Measurements from ENCODE around the gene ATP6V1G1. TPM values are rescaled to one million over a fixed set of nuclear protein-coding genes. Genes with fewer than 3 reads are reported as not detected.
A peak's percentile ranks its signal among the peaks of the same experiment; 100 is the strongest.

The ATP6V1G1 gene
- total RNA-seq, 1 experiment from 2014 or later, result 119 TPM

- H3K4me1 ChIP-seq (ENCODE audit: insufficient read depth, low read length), result peaks cover 4% of the 10 kb centered on the region; the same call in 1 of the 2 replicates
- H2AFZ ChIP-seq (ENCODE audit: low read length), result no peak overlapping the region
- no peak overlapping the region for H3K23ac ChIP-seq (ENCODE audit: insufficient read length, low read depth, low read length)
- no peaks in the 10 kb centered on the region for H3K27me3 ChIP-seq (ENCODE audit: insufficient read depth, low read length)
- H2BK15ac ChIP-seq (ENCODE audit: low read depth, low read length), result no peak overlapping the region
- no peak overlapping the region for H3K4ac ChIP-seq (ENCODE audit: low read depth, low read length)
- Mint-ChIP-seq H3K9me3 (peaks cover 0 to 4% of the 10 kb centered on the region in 2 experiments; a peak in 1 of 5 replicates), H3K4me1 (peaks cover 12 to 14% of the 10 kb centered on the region in 2 experiments), H3K27me3 (ENCODE audit: low read depth) (peaks cover 17% of the 10 kb centered on the region), H3K36me3 (ENCODE audit: insufficient read depth in 1 of 3, low read depth in 3 of 3) (peaks cover 0 to 4% (median 3%) of the 10 kb centered on the region in 3 experiments; a peak in 2 of 7 replicates), H3K27ac (no peak overlapping the region), H3K4me3 (peak overlapping the region in 1 of 2 experiments; percentile 11; a peak in 1 of 5 replicates)
- H4K8ac ChIP-seq (replicated peaks; ENCODE audit: insufficient read length, low read depth, low read length), result no peak overlapping the region
- no peaks in the 10 kb centered on the region for H3K79me1 ChIP-seq (ENCODE audit: insufficient read depth, low read depth, low read length, poor library complexity, severe bottlenecking)
- H2AK5ac ChIP-seq (ENCODE audit: insufficient read length, low read length), result no peak overlapping the region
- no peak overlapping the region for H3K9ac ChIP-seq (ENCODE audit: extremely low read depth, insufficient read length, low read length)
- H3K27ac ChIP-seq (ENCODE audit: insufficient read length, low read depth, low read length), result no peak overlapping the region
- DNase-seq, result no peak
- H4K91ac ChIP-seq (ENCODE audit: insufficient read length, low read depth, low read length), result no peak overlapping the region
- no peak overlapping the region for H2BK120ac ChIP-seq (ENCODE audit: low read depth, low read length, poor library complexity, severe bottlenecking)
- H4K5ac ChIP-seq (ENCODE audit: insufficient read length, low read depth, low read length), result no peak overlapping the region
- H3K56ac ChIP-seq (ENCODE audit: insufficient read length, low read depth, low read length), result no peak overlapping the region
- no peaks in the 10 kb centered on the region for H3K9me3 ChIP-seq (ENCODE audit: control insufficient read depth, low read depth, low read length)
- H2BK20ac ChIP-seq (ENCODE audit: low read depth, low read length, poor library complexity, severe bottlenecking), result no peak overlapping the region
- H3T11ph ChIP-seq (ENCODE audit: low read length), result no peak overlapping the region
- no peaks in the 10 kb centered on the region for H3K79me2 ChIP-seq (ENCODE audit: insufficient read depth, low read length)
- no peak overlapping the region for H3K18ac ChIP-seq (ENCODE audit: insufficient read length, low read depth, low read length)
- H2BK5ac ChIP-seq (ENCODE audit: insufficient read length, low read length), result no peak overlapping the region
- H2BK12ac ChIP-seq (ENCODE audit: insufficient read length, low read depth, low read length), result no peak overlapping the region
- 100% methylated on average over 1 of the region's 6 CpGs for whole genome bisulfite sequencing (ENCODE audit: extremely low coverage, insufficient read length, low lambda C conversion rate)
- H3K23me2 ChIP-seq (ENCODE audit: insufficient read length, low read depth, low read length, poor library complexity, severe bottlenecking), result peaks cover 10% of the 10 kb centered on the region
- TF ChIP-seq, protein P1, sequence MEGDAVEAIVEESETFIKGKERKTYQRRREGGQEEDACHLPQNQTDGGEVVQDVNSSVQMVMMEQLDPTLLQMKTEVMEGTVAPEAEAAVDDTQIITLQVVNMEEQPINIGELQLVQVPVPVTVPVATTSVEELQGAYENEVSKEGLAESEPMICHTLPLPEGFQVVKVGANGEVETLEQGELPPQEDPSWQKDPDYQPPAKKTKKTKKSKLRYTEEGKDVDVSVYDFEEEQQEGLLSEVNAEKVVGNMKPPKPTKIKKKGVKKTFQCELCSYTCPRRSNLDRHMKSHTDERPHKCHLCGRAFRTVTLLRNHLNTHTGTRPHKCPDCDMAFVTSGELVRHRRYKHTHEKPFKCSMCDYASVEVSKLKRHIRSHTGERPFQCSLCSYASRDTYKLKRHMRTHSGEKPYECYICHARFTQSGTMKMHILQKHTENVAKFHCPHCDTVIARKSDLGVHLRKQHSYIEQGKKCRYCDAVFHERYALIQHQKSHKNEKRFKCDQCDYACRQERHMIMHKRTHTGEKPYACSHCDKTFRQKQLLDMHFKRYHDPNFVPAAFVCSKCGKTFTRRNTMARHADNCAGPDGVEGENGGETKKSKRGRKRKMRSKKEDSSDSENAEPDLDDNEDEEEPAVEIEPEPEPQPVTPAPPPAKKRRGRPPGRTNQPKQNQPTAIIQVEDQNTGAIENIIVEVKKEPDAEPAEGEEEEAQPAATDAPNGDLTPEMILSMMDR (conservative IDR thresholded peaks at IDR 0.05), result no peak
- H3K14ac ChIP-seq (ENCODE audit: insufficient read depth, low read length), result no peak overlapping the region
- no peak overlapping the region for H3K4me2 ChIP-seq (ENCODE audit: insufficient read depth, insufficient read length, low read length)
- H4K20me1 ChIP-seq (ENCODE audit: control insufficient read depth, insufficient read depth, insufficient read length), result no peaks in the 10 kb centered on the region
These were observed 20.3 kb downstream of the ATP6V1G1 start for GRCh38 chr9:114607671-114608524.
